ENCODE data around the gene H2AZ2.

Gene H2AZ2

DNA sequence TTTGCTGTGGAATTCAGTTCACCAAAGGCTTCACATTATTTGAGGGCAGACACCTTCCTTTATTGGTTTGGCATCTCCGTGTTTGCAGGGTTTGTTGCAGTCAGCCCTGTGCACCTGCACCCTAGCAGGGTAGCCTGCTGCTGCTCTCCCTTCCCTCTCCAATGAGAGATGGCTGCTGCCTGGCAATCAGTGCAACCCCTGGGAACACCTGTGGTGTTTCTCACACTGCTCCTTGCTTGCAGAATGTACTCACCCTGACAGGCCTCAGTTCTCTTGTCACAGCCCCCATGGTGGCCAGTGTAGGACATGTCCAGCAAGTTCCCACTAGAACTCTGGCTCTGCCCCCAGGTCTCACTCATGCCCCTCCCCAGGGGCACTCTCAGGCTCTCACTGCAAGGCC, 63.5 kb downstream of the H2AZ2 start:
- DNase-seq (ENCODE audit: low read depth): no peak

DNA sequence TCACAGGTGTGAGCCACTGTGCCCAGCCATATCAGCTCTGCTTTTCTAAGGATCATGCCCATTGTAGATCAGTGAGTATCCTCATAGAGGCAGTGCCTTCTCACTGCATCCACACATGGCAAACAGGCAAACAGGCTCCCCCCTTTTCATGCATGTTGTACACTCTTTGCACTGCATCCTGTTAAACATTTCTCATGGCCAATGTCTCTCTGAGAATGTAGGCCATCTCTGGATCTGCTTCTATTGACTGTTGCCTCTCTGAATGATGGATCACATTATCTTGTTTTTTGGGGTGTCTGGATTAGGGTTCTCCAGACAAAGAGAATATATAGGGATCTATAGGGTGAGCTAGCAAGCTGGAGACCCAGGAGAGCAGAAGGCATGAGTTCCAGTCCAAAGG, 64.5 kb downstream of the H2AZ2 start:
- DNase-seq (ENCODE audit: low read depth): no peak

DNA sequence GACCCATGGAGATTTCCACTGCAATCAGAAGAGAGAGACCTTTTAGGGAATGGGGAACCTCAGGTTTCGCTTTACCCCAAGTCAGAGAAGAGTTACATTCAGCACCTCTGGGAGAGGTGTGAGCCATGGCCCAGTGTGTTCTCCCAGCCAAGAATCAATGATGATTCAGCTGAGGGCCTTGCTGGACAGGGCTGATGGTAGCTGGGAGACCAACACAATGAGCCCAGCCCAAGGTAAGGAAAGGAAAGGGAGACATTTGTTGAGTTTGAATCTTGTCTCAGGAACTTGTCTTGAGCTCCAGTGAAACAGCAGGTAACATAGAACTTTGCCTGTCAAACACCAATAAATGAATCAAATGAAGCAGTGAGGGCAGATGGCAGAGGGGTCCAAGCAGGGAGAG, 65.4 kb downstream of the H2AZ2 start:
- DNase-seq (ENCODE audit: low read depth): no peak
